ENCODE results near the gene MACROD2. TPM values are rescaled to one million over a fixed set of nuclear protein-coding genes. Genes with fewer than 3 reads are reported as not detected.

MACROD2 gene
- total RNA-seq, 1 experiment from 2014 or later, result 3.7 TPM

GRCh38 chr20:14178528-14178927 is 183.2 kb downstream of the MACROD2 start:
- DNase-seq (ENCODE audit: low read depth, low spot score), result no peak
- H3K9me2 ChIP-seq (ENCODE audit: insufficient read depth), result no peaks in the 10 kb centered on the region
- no peak overlapping the region for H3K4me3 ChIP-seq (replicated peaks in 1 of 2; ENCODE audit: low read depth in 1 of 2, low read length in 2 of 2)
- POLR2A ChIA-PET, result no interaction called here
- BruUV-seq (replicated peaks), result no TSS peak
- H4K20me1 ChIP-seq (ENCODE audit: insufficient read depth), result no peaks in the 10 kb centered on the region
- H3K9ac ChIP-seq (ENCODE audit: low read length), result no peak overlapping the region
- TF ChIP-seq EZH2 (IDR thresholded peaks at IDR 0.05) (no peak), RAD21 (IDR thresholded peaks at IDR 0.05; ENCODE audit: low read depth) (no peak), ZNF274 (IDR thresholded peaks at IDR 0.05; ENCODE audit: low read depth, low read length) (no peak), CEBPB (IDR thresholded peaks at IDR 0.05; ENCODE audit: low read depth) (no peak), EGR1 (IDR thresholded peaks at IDR 0.05; ENCODE audit: low read depth) (no peak), POLR2A (IDR thresholded peaks at IDR 0.05; ENCODE audit: borderline replicate concordance, extremely low read depth, insufficient read depth, insufficient read length) (no peak)
- no peaks in the 10 kb centered on the region for H3K27me3 ChIP-seq (ENCODE audit: insufficient read depth, low read length)
- H3K4me2 ChIP-seq (ENCODE audit: low read length), result no peak overlapping the region
- CTCF ChIA-PET, result no interaction called here
- ATAC-seq, result no peak
- H3K79me2 ChIP-seq (ENCODE audit: insufficient read depth, low read length), result no peaks in the 10 kb centered on the region
- H3K36me3 ChIP-seq (ENCODE audit: control insufficient read depth in 1 of 2, insufficient read depth in 2 of 2, low read length in 2 of 2), result no peaks in the 10 kb centered on the region
- no peak overlapping the region for H2AFZ ChIP-seq (ENCODE audit: low read depth, low read length, poor library complexity, severe bottlenecking)
- RAD21 ChIA-PET (ENCODE audit: low non-redundant PET in 1 of 2, low total read pairs in 2 of 2, uncharacterized antibody in 2 of 2, unreplicated experiment in 2 of 2), result no interaction called here
- H3K27ac ChIP-seq (ENCODE audit: low read depth, low read length), result no peak overlapping the region
- H3K4me1 ChIP-seq (ENCODE audit: control insufficient read depth in 1 of 2, insufficient read depth in 2 of 2, low read length in 2 of 2), result no peaks in the 10 kb centered on the region
- intact Hi-C loops (cut with micrococcal nuclease), result no loop called here
- H3K9me3 ChIP-seq (ENCODE audit: control insufficient read depth in 1 of 2, insufficient read depth in 1 of 2, low read depth in 1 of 2, low read length in 2 of 2), result no peaks in the 10 kb centered on the region

- Histone ChIP-seq H3K79me2 (ENCODE audit: insufficient read depth, low read length) (no peaks in the 10 kb centered on the region), H2AFZ (ENCODE audit: low read depth, low read length, poor library complexity, severe bottlenecking) (no peak overlapping the region), H3K4me1 (ENCODE audit: control insufficient read depth in 1 of 2, insufficient read depth in 2 of 2, low read length in 2 of 2) (no peaks in the 10 kb centered on the region), H3K9ac (ENCODE audit: low read length) (no peak overlapping the region), H3K4me3 (replicated peaks in 1 of 2; ENCODE audit: low read depth in 1 of 2, low read length in 2 of 2) (no peak overlapping the region), H3K36me3 (ENCODE audit: control insufficient read depth in 1 of 2, insufficient read depth in 2 of 2, low read length in 2 of 2) (no peaks in the 10 kb centered on the region), H3K27me3 (ENCODE audit: insufficient read depth, low read length) (no peaks in the 10 kb centered on the region), H3K9me2 (ENCODE audit: insufficient read depth) (no peaks in the 10 kb centered on the region), H3K9me3 (ENCODE audit: control insufficient read depth in 1 of 2, insufficient read depth in 1 of 2, low read depth in 1 of 2, low read length in 2 of 2) (no peaks in the 10 kb centered on the region), H4K20me1 (ENCODE audit: insufficient read depth) (no peaks in the 10 kb centered on the region), H3K27ac (ENCODE audit: low read depth, low read length) (no peak overlapping the region), H3K4me2 (ENCODE audit: low read length) (no peak overlapping the region)
- ATAC-seq, result no peak
- ChIA-PET POLR2A (no interaction called here), CTCF (no interaction called here), RAD21 (ENCODE audit: low non-redundant PET in 1 of 2, low total read pairs in 2 of 2, uncharacterized antibody in 2 of 2, unreplicated experiment in 2 of 2) (no interaction called here)
- no peak for TF ChIP-seq TCF7L2 (IDR thresholded peaks at IDR 0.05; ENCODE audit: borderline replicate concordance, extremely low read depth, insufficient read depth, insufficient read length)
- no peak for TF ChIP-seq EGR1 (IDR thresholded peaks at IDR 0.05; ENCODE audit: low read depth)
- TF ChIP-seq ATF3 (IDR thresholded peaks at IDR 0.05), result no peak
- TF ChIP-seq CEBPB (IDR thresholded peaks at IDR 0.05; ENCODE audit: low read depth), result no peak
- TF ChIP-seq ELF1 (IDR thresholded peaks at IDR 0.05; ENCODE audit: borderline replicate concordance, low read depth), result no peak
- no peak for TF ChIP-seq JUND (IDR thresholded peaks at IDR 0.05)
- no TSS peak for BruUV-seq (replicated peaks)
- DNase-seq (ENCODE audit: low read depth, low spot score), result no peak
- intact Hi-C loops (cut with micrococcal nuclease), result no loop called here
Measured at GRCh38 chr20:14178952-14179351, 183.6 kb downstream of the MACROD2 start.

All from HCT116 (cell line).